ENCODE results near the gene NSUN5.
A peak's percentile ranks its signal among the peaks of the same experiment; 100 is the strongest.
"Not testable (repeated sequence)": the region's sequence is repeated elsewhere in the genome, so short reads cannot be mapped to it uniquely, and the experiment has no call there.

Gene NSUN5

DNA sequence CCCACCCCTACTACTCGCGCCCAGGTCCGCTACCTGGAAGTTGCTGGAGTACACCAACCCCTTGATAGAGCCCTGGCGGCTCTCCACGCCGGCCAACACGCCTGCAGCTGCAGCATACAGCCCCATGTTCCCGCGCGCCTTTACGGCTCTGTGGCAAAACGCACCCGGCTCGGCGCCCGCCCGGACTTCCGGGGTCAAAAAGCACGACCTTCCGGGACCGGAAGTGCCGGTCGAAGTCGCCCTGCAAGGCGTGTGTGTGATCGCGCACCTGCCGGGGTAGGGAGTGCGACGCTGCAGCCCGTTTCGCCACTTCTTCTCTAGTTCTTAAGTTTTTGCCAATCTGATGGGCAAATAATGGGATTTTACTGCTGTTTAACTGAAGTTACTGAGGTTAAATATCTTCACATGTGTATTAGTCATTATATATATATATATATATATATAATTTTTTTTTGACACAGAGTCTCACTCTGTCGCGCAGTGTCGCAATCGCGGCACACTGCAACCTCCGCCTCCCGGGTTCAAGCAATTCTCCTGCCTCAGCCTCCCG lies at the start of gene NSUN5:
Gene NSUN5, minus strand, starts transcription at position 162 of the 550 bp plus-strand sequence. Its CDS starts 36 bp downstream, at position 126.
- peak; percentile 78 for DNase-seq

DNA sequence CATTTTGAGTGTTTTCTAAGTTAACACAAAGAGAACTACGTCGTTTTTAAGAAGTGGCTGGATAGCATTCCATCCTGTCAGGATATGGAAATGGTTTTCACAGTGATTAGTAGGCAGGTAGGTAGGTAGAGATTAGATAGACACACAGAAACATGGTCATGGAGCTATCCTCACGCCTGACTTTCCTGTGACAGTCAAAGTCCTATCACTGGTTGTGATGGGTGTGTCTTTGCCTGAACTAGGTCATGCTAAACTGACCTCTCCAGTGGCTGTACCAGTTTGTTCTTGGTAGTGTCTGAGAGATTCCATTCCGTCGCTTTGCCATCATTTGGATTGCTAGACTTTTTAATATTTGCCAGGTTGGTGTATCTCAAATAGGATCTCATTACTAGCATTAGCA lies 47.5 kb upstream of the NSUN5 start:
- DNase-seq, result no peak

DNA sequence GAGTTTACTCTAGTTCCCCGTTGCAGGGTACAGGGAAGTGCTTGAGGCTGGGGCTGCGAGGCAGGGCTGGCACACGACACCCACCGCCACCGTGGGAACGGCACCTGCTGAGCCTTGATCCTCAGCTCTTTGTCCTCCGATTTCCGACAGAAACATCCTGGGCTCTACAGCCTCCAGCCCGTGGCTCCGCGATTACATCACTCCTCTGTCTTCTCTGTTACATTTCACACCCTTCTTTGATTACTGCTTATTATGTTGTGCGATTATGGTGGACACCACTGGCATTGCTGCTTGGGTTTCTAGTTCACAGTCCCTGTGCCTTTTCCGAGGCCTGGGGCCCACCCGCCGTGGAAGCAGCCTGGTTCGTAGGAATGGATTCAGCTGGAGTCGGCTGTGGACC lies 46.2 kb upstream of the NSUN5 start:
- no peak for DNase-seq

DNA sequence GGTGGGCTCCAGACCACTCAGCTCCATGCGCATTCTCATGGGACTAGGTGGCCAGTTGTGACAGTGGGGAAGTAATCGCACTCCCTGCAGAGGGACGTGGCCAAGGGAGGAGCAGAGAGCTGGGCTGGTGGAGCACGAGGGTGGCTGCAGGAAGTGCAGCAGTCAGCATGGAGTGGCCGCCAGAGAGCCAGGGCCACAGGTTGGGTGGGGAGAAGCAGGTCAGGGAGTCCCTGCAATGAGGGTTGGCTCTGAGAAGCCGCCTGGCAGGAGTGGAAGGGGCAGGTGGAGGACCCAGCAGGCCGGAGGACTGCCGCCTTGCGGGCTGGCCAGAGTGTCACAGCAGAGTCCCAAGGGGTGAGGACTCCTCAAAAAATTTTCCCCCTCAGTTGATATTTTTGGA lies 45.6 kb upstream of the NSUN5 start:
- no peak for DNase-seq

DNA sequence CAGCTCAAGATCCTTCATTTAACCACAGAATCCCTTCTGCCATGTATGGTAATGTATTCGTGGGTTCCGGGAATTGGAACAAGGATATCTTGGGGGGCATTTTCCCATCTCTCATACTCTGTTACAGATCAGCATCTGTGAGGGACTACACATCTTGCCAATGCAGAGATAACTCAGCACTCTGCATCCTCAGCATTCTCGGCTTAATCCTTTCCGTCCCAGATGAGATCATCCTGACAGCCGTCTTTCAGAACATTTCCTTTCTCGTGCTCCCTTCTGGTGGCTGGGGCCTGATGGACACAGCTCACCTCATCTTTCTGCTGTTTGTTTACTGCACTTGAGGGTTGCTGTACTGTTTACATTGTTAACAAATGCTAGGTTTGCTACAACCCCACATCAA lies 44.6 kb upstream of the NSUN5 start:
- DNase-seq, result no peak

DNA sequence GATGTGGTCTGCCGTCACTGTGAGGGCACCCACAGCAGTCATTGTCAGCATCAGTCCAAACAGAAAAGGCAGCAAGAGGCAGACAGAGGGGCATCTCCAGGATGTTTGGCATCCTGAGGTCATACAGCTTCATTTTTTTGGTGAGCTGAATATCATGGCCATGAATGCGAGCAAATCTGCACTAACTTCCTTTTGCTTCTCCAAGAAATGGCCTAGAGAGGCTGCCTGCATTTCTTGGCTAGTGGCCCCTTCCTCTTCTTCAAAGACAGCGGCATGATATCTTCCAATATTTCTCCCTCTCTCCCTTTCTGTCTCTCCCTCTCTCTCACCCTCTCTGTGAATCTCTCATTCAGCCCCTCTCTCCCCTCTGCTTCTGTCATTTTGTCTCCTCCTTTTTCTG lies 44.2 kb upstream of the NSUN5 start:
- DNase-seq, result no peak

DNA sequence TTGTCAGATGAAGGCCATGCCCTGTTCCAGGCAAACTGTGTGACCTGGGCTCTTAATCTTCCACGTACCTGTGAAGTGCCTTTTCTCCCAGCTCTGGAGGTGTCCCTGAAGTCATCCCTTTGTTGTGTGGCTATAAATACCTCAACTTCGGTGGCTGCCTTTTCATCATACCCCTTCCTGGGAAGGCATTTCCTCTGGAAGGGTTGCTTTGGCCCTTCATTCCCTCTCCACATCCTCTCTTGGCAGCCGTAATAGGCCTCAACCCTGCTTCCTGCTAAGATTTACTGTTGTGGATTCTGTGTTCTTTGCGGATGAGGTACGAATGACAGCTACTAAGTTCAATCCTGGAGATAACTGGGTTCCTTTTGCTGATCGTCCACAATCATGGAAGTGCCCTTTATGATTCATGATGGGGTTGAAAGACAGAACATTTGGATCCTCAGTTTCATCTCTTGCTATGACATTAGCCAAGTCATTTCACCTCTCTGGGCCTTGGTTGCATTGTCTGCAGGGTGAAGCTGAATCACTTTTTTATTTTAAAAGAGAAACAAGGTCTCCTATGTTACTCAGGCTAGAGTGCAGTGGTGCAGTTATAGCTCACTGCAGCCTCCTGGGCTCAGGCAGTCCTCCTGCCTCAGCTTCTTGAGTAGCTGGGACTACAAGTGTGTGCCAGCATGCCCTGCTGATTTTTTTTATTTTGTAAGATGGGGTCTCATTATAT lies 43.0 kb upstream of the NSUN5 start:
- no peak for DNase-seq

DNA sequence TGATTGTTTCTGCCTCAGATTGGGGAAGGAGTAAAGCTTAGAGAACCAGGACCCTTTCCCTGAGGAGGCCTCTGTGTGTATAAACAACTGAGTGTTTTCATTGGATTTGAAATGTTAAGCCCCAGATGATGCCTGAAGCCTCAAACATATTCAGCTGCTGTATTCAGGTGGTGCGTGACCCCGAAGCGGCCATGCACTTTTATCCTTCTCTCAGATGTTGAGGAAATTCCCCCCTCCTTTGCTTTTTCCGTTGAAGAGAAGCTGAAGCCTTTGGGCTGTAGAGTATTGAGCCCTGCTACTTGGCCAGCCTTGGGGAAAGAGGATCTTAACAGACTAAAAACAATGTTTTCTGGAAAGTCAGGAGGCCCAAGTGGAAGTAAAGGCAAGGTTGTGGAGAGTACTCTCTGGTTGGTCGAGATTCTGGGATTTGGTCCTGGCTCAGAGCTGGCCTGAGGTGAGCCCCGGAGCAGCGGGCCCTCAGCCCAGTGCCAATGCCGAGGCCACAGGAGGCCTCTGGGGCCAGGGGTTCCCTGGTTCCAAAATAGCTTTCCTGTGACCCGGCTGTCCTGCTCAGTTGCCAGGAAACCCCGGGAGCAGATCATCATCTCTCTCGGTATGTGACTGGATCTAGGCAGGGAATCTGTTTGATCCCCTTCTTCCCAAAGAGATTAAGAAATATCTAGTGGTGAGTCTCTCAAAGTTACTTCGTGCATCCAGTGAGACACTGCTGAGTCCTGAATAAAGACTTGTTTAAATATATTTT lies 41.9 kb upstream of the NSUN5 start:
- no peak for DNase-seq

DNA sequence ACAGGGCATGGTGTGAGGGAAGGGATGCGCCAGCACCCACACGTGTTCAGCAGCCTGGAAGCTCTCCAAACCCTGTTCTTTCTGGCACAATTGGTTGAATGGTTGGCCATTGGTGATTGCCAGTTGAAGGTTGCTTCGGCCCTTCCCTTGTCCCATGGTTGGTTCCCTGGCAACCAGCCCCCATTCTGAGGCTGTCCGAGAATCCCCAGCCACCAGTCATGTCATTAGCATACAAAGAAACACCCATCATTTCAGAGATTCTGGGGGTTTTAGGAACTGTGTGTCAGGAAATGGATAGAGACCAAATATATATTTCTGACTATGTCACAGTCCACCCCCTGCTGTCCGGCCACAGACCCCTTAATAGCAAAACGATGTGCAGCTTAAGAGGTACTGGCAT lies 41.1 kb upstream of the NSUN5 start:
- DNase-seq, result no peak

DNA sequence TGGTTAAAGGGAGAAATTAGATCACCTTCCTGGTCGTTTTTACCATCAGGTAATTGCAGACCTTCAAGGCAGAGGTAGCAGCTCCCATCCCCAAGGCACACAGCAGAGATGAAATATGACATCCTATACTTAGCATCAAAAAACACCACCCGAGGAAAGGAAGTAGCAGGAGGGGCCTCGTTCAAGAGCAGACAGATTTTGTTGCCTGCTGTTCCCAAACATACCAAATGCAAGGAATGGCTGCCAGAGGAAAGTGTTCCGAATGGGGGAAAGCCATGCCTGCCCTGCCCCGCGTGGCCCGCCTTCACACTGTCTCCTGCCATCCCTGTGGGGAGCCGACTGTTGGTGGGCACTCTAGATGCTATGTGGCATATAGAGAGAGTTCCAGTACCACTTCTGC lies 37.3 kb upstream of the NSUN5 start:
- DNase-seq, result no peak

DNA sequence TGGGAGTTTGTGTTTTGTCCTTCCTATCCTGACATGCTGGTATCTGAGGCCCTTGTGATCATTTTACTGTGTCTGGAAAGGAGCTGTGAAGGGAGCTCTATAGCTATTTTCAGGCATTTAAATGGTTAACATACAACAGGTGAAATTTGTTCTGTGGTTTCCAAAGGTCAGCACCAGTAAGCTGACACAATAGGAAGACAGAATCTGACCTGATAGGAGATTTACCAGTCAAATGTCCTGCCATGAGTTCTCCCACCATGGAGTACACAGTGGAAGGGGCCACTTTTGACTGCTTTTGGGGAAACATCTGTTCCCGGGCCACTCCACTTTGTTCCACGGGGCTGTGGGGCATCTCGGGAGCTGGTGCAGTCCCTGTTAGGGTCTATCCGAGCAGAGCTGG lies 36.9 kb upstream of the NSUN5 start:
- no peak for DNase-seq

DNA sequence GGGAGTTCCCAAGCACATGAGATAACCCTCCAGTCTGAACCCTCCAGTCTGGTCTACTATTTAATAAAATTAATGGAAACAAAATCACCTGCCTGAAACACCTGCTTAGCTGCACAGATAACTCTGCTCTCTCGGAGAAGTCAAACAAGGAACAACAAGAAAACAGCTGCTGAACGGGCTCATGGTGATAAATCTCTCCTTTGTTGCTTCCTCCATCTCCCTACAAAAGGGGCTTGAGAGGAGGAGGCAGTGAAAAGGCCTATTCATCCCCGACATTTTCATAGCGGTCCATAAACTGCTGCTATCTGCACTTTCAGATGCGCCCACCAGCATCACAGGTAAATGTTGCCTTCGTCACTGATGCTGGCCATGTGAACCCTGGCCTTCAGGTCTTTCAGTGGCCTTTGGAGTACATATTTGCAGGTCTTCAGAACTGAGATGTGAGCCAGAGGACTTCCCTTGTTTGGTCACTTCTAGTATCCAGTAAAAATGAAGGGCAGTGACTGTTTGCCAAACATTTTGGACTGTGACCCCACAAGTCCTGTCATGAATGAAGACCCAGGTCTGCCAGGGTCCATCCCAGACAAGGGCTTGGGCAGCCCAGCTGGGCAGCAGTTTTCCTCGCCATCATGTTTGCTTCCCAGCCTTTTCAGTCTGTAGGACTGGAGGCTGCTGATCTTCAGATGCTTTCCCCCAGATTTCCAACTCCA lies 35.2 kb upstream of the NSUN5 start:
- DNase-seq, result no peak

DNA sequence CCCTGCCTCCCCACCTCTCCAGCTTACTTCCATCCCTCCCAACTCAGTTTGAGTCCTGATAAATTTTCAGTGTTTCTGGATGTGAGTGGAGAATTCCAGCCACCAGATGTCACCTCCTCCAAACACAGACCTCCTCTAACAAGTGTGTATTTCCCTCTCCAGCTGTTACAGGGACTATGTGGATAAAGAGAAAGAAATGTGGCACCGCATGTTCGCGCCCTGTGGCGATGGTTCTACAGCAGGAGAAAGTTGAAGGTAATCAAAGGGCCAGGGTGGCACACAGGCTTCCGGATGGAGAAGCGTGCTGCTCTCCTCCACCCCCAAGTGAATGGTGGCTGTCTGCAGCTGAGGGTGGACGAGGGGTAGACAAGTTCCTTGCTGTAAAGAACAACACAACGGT lies 34.0 kb upstream of the NSUN5 start:
- peak; percentile 16 for DNase-seq

DNA sequence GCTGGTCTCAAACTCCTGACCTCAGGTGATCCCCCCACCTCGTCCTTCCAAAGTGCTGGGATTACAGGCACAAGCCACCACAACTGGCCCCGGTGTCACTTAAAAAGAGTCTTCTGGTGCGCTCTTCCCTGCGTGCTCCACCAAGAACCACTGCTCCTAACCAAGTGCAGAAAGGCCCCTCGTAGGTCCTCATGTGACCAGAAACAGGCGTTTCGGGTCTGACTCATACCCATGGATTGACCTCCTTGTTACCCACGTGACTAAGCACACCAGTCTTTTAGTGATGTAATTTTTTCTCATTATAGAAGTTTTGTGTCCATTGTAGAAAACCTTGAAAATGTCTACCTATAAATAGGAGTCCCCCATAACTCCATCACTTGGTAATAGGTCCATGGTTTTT lies 33.3 kb upstream of the NSUN5 start:
- DNase-seq, result no peak

DNA sequence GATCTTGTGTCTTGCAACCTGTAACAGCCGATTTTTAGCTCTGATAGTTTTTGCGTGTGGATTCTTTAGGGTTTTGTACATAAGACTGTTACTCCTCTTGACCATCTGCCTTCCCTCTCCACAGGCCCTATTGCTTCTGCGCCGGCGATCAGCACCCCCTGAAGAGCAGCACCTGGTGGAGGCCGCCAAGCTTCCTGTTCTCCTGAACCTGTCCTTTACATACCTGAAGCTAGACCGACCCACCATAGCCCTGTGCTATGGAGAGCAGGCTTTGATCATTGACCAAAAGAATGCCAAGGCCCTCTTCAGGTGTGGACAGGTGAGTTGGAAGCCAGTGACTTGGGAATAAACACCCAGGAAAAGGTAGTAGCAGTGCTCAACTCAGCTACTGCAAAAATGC lies 31.9 kb upstream of the NSUN5 start:
- DNase-seq, result no peak

DNA sequence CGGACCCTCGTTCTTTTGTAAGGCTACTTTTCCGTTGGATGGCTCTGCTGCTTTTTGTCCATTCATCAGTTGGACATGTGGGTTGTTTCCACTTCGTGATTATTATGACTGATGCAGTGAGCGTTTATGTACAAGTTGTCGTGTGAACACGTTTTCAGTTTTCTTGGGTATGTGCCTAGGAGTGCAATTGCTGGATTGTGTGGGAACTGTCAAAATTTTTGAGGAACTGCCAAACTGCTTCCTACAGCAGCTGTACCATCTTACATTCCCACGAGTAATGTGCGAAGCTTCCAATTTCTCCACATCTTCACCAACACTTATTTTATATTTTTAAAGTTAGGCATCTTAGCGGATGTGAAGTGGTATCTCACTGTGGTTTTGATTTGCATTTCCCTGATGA lies 29.7 kb upstream of the NSUN5 start:
- no peak for DNase-seq

DNA sequence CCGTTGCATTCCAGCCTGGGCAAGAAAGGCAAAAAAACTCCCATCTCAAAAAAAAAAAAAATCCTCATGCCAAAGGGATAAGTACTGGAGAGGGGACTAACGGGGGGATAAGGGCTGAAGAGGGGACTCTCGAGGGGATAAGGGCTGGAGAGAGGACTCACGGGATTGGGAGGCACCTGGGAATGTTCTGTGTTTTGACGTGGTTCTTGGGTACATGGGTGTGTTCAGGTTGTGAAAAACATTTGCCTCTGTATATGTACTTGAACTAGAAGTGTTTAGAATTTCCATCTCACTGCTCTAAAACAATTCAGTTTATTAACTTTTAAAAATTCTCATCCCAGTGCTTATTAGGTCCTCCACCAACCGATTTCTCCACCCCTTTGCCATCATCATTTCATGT lies 23.8 kb upstream of the NSUN5 start:
- DNase-seq, result no peak

DNA sequence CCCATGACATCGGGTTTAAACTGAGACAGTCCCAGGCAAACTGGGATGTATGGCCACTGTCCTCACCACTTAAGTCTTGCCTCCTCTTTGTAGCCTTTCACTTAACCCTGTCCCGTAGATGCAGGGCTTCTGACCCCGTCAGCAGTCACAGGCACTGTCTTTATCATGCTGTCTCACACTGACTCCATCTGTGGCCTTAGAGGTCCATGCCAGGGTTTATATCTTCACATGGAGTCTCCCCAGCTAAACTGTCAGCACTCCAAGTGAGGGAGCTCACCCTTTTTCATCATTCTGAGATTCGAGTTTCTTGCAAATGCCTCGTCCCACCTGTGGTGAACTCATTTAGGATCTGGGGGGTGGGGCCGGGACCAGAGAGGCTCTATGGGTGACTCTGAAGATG lies 22.1 kb upstream of the NSUN5 start:
- no peak for DNase-seq

DNA sequence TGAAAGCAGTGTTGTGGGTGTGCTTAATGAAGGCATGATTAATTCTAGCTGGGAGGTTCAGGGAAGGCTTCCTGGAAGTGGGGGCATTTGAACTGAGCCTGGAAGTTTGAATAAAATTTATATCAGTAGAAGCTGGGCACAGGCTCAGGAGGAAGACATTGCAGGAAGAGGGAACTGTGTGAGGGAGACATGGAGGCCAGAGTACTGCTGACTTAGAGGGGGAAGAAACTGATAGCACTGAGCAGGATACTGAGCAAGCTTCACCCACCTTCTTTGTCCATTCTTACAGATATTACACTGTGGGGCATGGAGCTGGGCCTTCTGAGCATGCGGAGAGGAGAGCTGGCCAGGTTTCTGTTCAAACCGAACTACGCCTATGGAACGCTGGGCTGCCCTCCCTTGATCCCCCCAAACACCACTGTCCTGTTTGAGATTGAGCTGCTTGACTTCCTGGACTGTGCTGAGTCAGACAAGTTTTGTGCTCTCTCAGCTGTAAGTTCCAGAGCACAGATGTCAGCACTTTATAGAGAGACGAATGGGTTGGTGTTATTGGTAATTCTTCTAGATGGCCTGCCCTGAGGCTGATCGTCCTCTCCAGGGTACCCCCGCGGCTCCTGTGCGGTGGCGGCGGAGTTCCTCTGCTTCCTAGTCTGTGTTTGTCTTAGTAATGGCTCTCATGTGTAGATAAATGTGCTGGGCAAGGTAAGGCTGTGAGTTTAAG lies 21.4 kb upstream of the NSUN5 start:
- no peak for DNase-seq

DNA sequence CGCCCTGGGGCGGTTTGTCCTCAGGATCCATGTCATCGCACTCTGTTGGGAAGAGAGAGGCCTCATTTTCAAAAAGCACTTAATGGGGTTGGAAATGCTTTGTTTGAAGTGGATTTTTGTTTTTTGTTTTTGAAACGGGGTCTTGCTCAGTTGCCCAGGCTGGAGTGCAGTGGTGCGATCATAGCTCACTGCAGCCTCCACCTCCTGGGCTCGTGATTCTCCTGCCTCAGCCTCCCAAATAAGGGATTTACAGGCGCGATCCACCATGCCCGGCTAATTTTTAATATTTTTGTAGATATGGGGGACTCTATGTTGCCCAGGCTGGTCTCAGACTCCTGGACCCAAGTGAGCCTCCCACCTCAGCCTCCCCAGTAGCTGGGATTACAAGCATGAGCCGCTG lies 20.1 kb upstream of the NSUN5 start:
- DNase-seq, result no peak

DNA sequence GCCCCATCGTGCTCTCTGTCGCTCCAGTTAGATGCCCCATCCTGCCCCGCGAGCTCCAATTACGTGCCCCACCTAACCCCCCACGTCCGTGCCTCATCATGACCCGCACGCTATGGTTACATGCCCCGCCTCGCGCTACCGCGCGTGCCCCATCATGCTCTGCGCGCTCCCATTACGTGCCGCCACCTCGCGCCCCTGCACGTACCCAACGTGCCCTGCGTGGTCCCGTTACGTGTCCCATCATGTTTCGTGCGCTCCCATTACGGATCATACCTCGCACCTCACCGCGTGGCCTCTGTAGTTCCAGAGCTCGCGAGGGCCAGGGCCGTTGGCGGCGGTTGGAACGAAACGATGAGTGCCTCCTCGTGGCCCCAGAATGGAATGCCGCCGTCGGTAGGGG lies 19.3 kb upstream of the NSUN5 start, which contains the start of the genes FKBP6 and TRIM50:
Gene FKBP6, plus strand, starts transcription at position 240 of the 400 bp plus-strand sequence. CDS start 268 bp downstream, outside the sequence.
Gene TRIM50, minus strand, starts transcription at position 161 of the 400 bp plus-strand sequence. CDS start 3,295 bp downstream, outside the sequence.
- DNase-seq, result not testable (repeated sequence)

DNA sequence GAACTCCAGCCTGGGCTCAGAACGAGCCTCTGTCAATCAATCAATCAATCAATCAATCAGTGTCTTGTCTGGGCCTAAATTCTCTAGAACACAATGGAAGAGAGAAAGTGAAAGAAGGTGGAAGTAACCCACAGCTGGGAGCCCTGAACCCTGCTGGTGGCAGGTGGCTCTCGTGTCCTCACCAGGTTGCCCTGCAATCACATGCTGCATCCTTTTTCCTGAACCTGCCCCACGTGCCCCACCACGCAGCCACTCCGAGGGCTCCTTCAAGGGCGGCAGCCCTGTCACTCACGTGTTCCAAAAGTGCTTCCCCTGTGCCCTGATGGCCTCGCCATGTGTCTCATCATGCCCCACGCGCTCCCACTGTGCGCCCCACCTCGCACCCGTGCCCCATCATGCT lies 18.8 kb upstream of the NSUN5 start:
- DNase-seq, result not testable (repeated sequence)

DNA sequence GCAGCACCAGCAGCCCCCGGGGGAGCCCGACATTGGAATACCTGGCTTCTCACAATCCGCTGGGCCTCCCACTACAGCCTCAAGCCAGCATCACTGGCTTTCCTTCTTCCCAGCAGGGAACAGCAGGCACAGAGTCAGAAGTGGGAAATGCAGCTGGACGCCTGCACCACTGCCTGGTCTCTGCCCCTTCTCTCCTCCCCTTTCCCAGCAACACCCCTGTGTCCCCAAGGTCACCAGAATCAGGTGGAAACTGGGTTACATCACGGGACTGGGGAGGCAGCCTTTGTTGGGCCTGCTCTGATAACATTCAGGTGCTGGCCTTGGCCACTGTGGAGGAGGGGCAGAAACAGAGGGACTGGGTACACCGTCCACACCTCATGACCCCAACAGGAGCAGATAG lies 16.8 kb upstream of the NSUN5 start:
- DNase-seq, result not testable (repeated sequence)

Measured in DMS79 treated with DMSO at 0.1 percent for 48 hours (cell line).